NCI-H345 treated with DMSO at 0.1 percent for 48 hours (cell line): ENCODE data around the gene NUP205.

ENCODE experiments used
- DNase-seq: peaks from one replicate; lab custom pipeline; 2025; ENCODE audit not compliant: unreplicated experiment; lab: John Stamatoyannopoulos, UW

Gene NUP205, protein sequence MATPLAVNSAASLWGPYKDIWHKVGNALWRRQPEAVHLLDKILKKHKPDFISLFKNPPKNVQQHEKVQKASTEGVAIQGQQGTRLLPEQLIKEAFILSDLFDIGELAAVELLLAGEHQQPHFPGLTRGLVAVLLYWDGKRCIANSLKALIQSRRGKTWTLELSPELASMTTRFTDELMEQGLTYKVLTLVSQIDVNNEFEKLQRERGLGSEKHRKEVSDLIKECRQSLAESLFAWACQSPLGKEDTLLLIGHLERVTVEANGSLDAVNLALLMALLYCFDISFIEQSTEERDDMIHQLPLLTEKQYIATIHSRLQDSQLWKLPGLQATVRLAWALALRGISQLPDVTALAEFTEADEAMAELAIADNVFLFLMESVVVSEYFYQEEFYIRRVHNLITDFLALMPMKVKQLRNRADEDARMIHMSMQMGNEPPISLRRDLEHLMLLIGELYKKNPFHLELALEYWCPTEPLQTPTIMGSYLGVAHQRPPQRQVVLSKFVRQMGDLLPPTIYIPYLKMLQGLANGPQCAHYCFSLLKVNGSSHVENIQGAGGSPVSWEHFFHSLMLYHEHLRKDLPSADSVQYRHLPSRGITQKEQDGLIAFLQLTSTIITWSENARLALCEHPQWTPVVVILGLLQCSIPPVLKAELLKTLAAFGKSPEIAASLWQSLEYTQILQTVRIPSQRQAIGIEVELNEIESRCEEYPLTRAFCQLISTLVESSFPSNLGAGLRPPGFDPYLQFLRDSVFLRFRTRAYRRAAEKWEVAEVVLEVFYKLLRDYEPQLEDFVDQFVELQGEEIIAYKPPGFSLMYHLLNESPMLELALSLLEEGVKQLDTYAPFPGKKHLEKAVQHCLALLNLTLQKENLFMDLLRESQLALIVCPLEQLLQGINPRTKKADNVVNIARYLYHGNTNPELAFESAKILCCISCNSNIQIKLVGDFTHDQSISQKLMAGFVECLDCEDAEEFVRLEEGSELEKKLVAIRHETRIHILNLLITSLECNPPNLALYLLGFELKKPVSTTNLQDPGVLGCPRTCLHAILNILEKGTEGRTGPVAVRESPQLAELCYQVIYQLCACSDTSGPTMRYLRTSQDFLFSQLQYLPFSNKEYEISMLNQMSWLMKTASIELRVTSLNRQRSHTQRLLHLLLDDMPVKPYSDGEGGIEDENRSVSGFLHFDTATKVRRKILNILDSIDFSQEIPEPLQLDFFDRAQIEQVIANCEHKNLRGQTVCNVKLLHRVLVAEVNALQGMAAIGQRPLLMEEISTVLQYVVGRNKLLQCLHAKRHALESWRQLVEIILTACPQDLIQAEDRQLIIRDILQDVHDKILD (N-terminal part only)

DNA sequence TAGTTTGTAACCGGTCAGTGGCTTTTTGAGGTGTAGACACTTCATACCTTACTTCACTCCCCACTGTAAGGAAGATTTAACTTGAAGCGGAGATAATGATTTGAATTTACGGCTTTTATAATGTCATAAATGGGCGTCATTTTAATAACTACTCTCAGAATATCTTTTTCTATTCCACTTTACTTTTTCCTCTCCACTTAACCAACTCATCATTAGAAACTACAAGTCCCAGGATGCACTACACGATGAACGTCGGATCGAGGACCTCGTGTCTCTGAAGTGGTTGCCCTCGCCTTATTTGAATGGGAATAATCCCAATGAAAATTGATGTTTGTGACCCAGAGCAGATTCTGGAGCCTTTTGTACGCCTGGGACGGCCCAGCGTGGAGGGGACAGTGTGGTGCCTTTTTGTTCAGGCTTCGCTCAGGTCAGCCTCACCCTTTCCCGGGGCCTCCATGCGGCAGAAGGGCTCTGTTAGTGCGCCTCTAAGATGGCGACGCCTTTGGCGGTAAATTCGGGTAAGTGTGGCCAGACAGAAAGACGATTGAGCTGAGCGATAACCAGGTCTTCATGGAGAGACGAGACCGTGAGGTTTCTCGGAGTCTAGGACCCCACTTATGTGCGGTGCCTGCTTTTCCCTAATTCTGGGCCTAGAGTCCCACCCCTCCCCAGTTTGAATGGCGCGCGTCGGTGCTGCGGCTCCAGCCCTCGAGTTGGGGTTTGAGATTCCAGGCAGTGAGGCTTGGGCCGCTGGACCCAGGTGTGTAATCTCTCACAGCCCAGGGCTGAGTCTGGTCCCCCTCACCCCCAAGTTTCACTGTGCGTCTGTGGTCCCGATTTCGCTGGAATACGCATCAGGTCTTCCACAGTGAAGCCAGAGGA lies at the start of gene NUP205:
TSS of gene NUP205 (plus strand) at position 463 of the 882 bp plus-strand sequence. CDS start at position 491, 28 bp downstream.
- peak; percentile 92 for DNase-seq

- no peak for DNase-seq
These were observed 48.7 kb upstream of the NUP205 start for GRCh38 chr7:135508883-135509588.

GRCh38 chr7:135509589-135509838 lies 48.2 kb upstream of the NUP205 start:
- DNase-seq: no peak

DNA sequence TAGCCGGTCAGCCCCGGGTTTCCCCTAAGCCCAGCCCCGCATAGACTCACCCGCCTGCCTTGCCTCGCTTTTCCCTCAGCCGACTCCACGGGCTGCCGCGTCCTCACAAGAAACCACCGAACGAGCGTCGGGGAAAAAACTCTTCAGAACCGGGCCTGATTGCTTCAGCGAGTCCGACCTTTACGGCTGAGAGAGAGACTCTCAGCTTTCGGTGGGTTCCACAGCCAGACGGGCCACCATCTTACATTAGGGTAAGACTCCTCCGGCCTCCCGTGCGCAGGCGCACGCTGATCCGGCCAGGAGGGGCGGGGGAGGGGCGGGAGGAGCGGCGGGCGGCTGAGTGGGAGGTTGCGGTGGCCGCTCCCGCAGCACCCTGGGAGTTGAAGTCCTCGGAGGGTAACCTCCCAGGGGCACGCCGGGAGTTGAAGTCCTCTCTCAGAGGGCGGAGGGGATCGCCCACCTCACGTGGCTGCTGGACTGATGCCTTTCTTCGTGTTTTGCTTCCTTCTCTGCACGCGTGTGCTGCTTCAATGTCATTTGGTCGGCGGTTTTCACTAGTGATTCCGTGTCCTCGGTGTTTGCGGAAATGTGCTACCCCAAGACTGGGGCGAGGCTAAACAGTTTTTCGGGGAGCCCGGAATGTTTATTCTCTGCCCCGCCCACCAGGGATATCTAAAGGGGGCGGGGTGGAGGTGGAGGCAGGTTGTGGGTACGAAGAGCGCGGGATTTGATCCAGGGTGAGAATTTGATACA lies 47.7 kb upstream of the NUP205 start, which contains the start of gene CNOT4:
TSS of gene CNOT4 (minus strand) at position 264 of the 753 bp plus-strand sequence. CDS start 71,771 bp downstream, outside the sequence.
- peak; percentile 95 for DNase-seq

GRCh38 chr7:135510592-135511183 lies 47.0 kb upstream of the NUP205 start:
- DNase-seq: no peak

- DNase-seq: peak; percentile 67
These were observed 45.4 kb upstream of the NUP205 start for GRCh38 chr7:135512135-135512887.

DNA sequence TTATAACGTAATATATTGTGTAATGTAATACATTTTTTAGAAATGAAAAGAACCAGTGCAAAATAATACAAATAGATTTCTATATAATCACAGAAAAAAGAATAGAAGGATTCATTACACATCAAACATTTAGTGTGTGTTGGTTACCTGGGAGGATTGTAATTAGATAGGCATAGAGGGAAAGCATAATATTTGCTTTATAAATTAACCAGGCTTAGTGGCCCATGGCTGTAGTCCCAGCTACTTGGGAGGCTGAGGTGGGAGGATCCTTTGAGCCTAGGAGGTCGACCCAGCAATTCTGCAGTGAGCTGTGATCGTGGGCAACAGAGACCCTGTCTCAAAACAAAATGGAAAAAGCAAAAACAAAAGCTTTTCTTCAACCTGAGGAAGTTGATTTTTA lies 42.9 kb upstream of the NUP205 start:
- no peak for DNase-seq

DNA sequence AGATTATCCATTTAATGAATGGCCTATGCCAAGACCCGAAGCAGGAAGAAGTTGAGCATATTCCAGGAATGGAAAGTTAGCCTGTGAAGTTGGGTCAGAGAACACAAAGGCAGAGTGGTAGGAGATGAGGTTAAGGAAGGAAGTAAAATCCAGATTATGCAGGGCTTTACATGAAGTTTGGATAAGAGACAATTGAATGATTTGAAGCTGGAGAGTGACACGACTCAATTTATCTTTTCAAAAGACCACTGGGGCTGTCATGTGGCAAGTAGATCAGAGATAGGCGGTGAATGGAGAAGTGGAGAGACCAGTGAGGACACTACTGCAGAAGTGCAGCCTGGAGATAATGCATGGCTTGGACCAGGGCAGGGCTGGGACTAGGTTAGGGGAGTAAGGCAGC lies 40.7 kb upstream of the NUP205 start:
- no peak for DNase-seq

DNA sequence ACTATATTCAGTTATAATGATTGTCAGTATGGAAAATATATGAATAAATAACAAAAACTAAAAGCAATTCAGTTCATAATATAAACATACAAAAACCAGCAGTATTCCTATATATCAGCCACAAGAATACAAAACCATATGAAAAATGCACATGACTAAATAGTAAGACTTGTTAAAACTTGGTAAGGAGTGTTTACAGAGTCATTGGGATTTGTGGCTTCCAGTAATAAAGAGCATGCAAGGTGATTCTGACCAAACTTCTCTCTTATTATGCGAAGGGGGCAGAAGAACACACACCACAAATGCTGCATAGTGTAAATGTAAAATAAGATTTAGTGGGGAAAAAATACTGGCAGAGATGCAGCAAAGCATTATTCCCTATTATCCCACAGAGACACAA lies 39.0 kb upstream of the NUP205 start:
- no peak for DNase-seq

- no peak for DNase-seq
These were observed 38.5 kb upstream of the NUP205 start for GRCh38 chr7:135519233-135519688.

- no peak for DNase-seq
These were observed 37.8 kb upstream of the NUP205 start for GRCh38 chr7:135519871-135520270.

- no peak for DNase-seq
These were observed 35.2 kb upstream of the NUP205 start for GRCh38 chr7:135522509-135522908.

GRCh38 chr7:135523146-135523545 lies 34.6 kb upstream of the NUP205 start:
- DNase-seq: no peak

DNA sequence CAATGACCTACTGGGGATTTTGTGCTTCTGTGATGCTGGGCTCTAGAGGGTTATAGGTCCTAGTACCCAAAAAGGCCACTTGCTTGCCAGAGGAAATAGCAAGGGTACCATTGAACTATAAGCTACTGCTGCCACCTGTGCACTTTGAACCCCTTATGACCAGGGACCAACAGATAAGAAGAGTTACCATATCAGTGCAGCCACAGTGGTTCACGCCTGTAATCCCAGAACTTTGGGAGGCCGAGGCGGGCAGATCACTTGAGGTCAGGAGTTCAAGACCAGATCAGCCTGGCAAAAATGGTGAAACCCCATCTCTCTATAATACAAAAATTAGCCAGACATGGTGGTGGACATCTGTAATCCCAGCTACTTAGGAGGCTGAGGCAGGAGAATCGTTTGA lies 32.3 kb upstream of the NUP205 start:
- no peak for DNase-seq

DNA sequence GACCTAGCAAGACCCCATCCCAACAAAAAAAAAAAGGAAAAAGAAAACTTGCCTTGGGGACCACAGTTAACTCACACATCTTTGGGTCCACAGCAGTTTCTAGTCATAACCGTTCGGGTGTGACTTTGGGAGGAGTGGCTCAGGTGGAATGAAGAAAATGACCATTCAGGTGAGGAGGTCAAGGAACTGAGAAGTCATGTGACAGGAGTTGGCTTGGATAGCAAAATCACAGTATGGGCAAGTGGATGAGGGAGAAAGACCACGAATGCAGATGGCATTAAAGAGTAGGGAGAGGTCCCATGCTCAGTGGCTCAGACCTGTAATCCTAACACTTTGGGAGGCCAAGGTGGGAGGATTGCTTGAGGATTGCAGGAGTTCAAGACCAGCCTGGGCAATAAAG lies 30.7 kb upstream of the NUP205 start:
- no peak for DNase-seq

GRCh38 chr7:135536150-135536549 lies 21.6 kb upstream of the NUP205 start:
- DNase-seq: no peak

DNA sequence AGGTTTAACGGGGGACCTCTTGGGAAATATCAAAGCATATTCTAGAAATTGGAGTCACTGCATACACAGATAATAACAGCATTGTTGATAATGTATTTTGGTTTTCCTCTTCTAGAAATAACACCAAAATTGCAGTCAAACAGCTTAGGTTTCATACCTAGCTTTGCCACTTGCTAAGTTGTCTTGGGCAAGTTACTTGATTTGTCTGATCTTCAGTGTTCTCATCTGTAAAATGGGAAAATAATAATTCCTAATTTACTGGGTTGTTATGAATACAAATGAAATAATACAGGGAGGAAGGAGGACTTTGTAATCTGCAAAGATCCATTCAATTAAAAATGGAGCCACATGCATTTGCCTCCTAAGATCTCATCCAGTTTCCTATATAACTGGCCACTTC lies 20.3 kb upstream of the NUP205 start:
- DNase-seq: no peak

GRCh38 chr7:135537905-135538304 lies 19.8 kb upstream of the NUP205 start:
- no peak for DNase-seq
